GM18526 (cell line): Measurements from ENCODE around the gene BICDL2.

Experiments
- POLR2A ChIP-seq: IDR thresholded peaks from 3 replicates; pipeline ENCODE4 v1.6.1; 2011; ENCODE audit not compliant: insufficient read length; ENCODE audit errors: extremely low read depth

BICDL2 gene

GRCh38 chr16:3008690-3009037 lies 28.1 kb downstream of the BICDL2 start:
- no peak for TF ChIP-seq POLR2A

GRCh38 chr16:3007957-3008689 lies 28.6 kb downstream of the BICDL2 start:
- TF ChIP-seq POLR2A, result no peak

DNA sequence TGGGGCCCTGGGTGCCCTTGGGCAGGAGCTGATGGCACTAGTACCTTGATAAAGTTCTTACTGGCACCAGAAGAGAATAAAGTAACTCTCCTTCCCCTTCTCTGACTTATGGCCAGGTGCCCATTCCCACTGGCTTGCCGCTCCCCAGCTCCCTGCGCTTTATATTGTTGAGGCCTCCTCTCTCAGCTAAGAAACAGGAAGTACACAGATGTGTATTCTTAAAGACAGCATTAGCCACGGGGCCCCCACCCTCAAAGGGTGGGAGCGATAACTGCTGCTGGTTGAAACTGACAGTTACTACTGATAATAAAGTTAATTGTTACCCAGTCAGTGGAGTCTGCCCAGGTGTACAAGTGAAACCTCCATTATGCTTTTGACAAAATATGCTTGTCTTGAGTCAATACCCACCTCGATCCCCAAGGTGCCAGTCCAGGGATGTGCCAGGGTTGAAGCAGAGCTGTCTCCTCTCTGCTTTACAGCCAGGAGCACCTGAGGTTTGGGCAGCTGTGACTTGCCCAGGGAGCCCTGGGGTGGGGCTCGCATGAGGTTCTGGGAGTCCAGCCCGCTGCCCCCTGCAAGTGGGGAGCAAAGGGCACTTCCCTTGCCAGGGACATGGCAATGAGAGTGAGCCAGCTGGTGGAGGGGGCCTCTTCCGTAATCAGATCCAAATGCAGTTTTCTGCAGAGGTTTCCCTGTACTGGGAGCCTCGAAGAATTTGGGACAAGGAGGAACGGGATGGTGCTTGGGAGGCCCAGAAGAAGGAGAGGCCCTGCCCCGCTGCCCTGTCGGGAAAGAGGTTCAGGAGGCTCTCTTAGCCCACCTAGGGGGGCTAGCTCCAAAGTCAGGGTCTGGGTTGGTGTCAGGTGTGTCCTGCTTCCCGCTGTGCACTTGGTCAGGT lies 29.4 kb downstream of the BICDL2 start:
- no peak for TF ChIP-seq POLR2A

- TF ChIP-seq POLR2A, result peak; percentile 15
Observed at GRCh38 chr16:3004781-3005284, 31.9 kb downstream of the BICDL2 start.

- TF ChIP-seq POLR2A, result no peak
Observed at GRCh38 chr16:3004319-3004718, 32.4 kb downstream of the BICDL2 start.

DNA sequence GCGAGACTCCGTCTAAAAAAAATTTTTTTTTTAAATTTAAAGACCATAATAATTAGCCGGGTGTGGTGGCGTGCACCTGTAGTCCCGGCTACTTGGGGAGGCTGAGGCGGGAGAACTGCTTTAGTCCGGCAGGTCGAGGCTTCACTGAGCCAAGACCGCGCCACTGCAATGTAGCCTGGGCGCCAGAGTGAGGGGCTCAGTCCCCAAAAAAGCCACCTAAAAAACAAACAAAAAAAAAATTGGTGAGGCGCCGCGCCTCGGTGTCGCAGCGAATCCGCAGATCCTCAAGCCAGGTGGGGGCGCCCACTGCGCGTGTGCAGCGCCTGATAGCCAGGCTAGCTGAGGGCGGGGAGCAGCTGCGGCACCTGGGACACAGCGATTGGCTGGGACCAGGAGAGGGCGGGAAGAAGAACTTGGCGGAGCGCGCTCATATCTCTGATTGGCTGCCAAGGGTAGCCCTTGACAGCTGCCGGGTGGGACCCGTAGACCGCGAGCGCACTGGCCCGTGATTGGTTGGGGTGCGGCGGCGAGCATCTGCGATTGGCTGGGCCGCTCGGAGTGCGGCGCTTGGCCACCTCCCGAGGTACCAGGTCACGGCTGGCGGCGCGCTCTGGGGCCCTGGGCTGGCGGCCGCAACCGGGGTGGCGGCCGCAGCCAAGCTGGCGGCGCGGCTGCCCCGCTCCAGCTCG lies 33.0 kb downstream of the BICDL2 start:
- no peak for TF ChIP-seq POLR2A

DNA sequence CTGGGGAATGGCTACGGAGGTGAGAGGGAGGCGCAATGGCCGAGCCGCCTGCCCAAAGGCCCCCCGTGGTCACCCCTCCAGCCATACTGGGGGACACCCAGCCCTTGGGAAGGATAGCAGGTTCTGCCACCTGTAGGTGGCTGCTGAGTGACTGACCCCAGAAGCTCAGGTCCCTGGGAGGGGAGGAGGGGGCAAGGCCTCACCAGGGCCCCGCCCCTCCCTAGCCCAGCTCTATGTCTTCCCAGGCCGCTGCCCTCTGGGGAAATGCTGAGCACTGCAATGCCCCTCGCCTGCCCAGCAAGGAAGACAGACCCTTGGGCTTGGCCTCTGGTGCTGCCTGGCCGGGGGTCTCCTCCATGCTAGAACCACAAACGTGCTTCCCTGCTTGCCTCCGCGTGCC lies 35.4 kb downstream of the BICDL2 start:
- no peak for TF ChIP-seq POLR2A

GRCh38 chr16:3000540-3000939 lies 36.2 kb downstream of the BICDL2 start:
- no peak for TF ChIP-seq POLR2A

DNA sequence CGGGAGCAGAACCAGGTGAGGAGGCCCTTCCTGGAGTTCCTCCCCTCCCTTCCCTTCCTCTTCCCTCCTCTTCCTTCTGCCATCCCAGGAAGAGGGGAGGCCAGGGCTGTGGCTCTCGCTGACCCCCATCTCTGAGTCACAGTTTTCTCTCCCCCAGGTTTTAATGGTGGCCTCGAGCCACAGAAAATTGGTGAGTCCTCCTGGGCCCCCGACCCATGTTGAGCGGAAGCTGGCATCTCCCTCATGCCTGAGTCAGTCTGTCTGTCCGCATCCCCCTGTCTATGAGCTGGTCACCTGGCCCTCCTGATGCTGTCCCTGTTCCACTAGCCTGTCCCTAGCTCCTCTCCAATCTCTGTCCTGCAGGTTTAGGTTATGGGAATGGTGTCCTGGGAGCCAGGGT lies 36.8 kb downstream of the BICDL2 start:
- TF ChIP-seq POLR2A, result no peak

DNA sequence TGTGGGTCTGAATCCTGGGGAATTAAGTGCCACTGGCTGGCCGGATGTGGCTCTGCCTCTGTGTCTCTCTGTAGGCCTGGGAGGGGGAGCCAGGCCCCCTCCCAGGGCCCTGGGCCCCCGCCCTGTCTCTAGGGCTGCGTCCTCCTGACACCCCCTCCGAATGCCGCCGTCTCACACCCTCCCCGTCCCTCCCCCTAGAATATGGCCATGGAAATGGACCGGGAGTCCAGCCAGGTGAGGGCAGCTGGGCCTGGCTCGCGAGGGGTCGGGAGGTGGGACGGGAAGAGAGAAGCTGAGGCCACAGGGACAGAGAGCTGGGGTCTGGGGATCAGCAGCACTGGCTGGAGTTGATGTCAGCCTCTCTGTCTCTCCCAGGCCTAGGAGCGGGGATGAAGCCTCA lies 40.4 kb downstream of the BICDL2 start:
- TF ChIP-seq POLR2A, result no peak

- TF ChIP-seq POLR2A, result no peak
Observed at GRCh38 chr16:2992383-2993081, 44.2 kb downstream of the BICDL2 start.

DNA sequence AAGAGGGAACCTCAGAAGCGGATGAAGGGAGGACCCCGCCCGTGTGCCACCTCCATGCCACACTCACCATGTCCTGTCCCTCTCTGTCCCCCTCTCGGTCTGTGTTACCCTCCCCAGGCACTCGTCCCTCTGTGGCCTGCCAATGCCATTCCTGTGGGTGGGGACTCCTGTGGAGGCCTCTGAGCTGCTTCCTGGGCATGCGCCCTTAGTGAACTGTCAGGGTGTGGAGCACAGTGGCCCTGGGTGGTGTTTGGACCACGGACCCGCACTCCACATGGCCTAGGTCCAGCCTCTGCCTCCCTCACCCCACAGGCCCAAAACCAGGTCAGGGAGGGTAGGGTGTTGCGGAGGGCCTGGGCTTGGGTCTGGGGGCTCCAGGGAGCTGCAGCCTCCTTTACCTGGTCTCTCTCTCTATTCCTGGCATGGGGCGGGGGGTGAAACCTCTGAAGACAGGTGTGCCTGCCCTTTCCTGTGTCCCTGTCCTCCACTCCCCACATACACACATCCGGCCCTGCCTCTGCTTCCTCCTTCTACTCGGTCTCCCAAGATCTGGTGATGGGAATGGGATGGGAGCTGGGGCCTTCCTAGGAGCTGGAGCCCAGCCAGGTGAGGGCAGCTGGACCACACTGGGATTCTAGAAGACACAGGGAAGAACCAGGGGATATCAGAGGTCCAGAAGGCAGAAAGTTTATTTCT lies 45.0 kb downstream of the BICDL2 start:
- TF ChIP-seq POLR2A, result no peak

DNA sequence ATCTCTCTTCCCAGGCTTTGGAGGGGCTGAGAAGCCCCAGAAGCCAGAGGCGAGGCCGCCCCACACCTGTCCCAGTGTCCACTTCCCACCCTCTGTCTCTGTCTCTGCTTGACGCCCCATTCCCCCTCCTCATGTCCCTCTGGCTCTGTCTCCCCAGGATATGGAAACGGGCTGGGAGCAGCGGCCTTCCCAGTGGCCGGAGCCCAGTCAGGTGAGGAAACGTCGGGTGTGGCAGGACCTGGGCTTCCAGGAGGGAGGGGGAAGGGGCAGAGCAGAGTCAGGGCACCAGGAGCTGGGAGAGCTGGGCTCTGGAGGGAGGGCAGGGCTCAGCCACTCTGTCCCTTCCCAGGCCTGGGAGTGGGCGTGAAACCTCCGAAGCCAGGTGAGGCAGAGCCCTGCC lies 45.9 kb downstream of the BICDL2 start:
- TF ChIP-seq POLR2A, result no peak

GRCh38 chr16:2988590-2989099 lies 48.1 kb downstream of the BICDL2 start:
- TF ChIP-seq POLR2A, result no peak

- TF ChIP-seq POLR2A, result no peak
Observed at GRCh38 chr16:2987833-2988232, 48.9 kb downstream of the BICDL2 start.

GRCh38 chr16:2987286-2987685 lies 49.5 kb downstream of the BICDL2 start:
- no peak for TF ChIP-seq POLR2A
